ENCODE measurements around the gene DCLRE1B.

Gene DCLRE1B

DNA sequence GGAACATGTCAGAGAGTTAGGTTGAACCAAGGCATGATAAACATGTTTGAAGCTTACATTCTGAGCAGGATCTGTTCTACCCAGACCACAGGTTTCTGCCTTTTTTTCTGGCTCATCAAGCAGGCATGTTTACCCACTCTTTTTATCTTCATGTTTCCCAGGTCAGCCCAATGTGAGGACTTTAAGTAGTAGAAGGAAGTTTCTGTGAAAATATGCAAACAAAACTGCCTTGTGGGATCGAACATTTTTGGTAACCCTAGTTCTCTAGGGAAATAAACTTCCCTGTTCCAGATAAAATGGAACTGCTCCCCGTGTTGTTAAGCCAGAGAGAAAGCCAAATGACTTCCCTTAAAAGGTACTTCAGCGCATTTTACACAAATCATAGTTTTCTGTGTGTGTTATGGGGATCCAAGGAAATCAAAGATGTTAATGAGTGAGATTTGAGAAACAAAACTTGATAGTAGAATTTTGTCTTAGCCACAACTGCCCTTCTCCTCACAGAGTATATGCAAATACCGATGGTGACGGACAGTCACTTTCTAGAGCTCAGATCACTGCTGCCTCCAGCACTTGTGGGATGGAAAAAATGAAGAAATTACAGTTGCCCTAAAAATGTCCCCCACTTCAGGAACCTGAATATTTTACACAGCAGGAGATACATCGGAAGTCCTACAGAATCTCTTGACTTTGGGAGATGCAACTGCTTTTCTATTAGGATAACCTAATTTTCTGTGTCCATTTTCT lies 23.2 kb downstream of the DCLRE1B start:
- Histone ChIP-seq H3K36me3 (ENCODE audit: insufficient read depth, low read length) (no peaks in the 10 kb centered on the region), H3K4me1 (ENCODE audit: control insufficient read depth, insufficient read depth, low read length, unreplicated experiment) (peaks cover 9% of the 10 kb centered on the region), H3K79me2 (ENCODE audit: control insufficient read depth, insufficient read depth, low read length, unreplicated experiment) (peaks cover 41% of the 10 kb centered on the region), H3K27me3 (ENCODE audit: insufficient read depth, low read length) (no peaks in the 10 kb centered on the region), H2AFZ (ENCODE audit: low read length, unreplicated experiment) (peak overlapping the region; percentile 79), H3K4me3 (ENCODE audit: low read depth, low read length) (peak overlapping the region; percentile 93), H3K27ac (ENCODE audit: low read depth, low read length) (peak overlapping the region; percentile 95)

DNA sequence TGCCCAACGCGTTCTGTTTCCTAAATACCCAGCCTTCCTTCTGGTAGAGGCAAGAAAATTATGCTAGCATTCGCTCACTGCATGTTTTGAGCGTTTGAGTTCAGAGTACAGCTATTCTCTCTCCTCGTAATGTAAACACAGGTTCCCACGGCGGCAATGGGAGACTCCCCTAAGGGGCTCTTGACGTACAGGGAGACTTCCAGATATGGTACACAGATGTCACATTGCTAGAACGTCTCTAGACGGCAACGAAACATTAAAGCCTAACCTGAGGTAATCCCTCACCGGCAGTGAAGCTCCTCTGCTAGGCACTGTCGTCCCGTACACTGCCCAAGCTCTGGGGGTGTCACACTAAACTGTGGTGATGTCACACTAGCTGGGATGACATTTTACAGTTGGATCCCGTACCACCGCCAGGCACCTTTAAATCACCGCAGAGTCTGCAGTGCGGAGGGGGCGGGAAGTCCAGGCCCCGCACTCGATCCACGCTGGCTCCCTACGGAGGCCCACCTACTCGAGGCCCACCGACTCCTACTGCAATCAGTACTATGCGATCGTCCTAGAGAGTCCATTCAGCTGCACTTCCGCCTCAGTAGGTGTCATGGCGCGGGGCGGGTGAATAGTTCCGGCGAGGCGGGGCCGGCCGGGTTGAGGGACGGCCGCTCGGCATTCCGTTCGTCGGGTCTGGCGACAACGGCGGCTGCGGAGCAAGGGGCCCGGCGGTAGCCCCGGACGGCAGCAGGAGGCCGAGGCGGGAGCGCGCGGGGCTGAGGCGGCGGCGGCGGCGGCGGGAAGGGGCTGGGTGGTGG lies 24.0 kb downstream of the DCLRE1B start, which contains the start of gene HIPK1:
Gene HIPK1 (plus strand): TSS at position 384 of the 809 bp plus-strand sequence.
- no peaks in the 10 kb centered on the region for H3K36me3 ChIP-seq (ENCODE audit: insufficient read depth, low read length)
- H3K4me1 ChIP-seq (ENCODE audit: control insufficient read depth, insufficient read depth, low read length, unreplicated experiment): peaks cover 9% of the 10 kb centered on the region
- peaks cover 48% of the 10 kb centered on the region for H3K79me2 ChIP-seq (ENCODE audit: control insufficient read depth, insufficient read depth, low read length, unreplicated experiment)
- no peaks in the 10 kb centered on the region for H3K27me3 ChIP-seq (ENCODE audit: insufficient read depth, low read length)
- peak within 1 kb of the TSS; percentile 95 for H3K27ac ChIP-seq (ENCODE audit: low read depth, low read length)
- peak within 1 kb of the TSS; percentile 79 for H2AFZ ChIP-seq (ENCODE audit: low read length, unreplicated experiment)
- peak within 1 kb of the TSS; percentile 93 for H3K4me3 ChIP-seq (ENCODE audit: low read depth, low read length)

DNA sequence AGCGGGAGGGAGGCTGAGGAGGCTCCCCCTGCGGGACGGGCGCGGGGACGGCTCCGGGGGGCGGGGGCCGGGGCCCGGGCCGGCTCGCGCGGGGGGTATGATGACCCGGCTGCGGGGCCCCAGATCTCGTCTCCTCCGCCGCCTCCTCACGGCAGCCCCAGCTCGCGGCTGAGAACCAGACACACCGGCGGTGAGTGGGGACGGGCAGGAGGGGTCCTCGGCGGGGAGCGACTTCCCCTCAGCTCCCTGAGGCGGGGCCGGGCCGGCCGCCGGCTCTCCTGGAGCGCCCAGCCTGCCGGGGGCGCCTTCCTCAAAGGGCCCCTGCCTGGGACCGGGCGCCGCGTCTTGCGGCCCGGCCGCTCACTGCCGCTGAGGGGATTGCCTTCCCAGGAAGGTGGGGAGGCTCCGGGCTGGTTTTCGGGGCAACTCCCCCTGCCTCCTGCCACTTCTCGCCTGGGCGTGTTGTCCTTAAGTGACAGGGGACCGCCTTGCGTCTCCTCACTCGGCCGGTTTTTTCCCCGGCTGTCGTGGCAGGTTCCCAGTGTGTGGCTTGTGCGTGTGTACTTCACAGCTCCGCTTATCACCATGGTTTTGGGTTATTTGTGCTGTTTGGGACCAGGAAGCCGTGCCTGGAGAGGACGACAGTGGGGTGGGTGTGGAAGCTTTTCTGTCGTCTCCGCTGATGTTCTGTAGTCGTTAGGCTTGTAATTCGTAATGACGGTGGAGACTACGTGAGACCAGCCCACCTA lies 24.8 kb downstream of the DCLRE1B start:
- Histone ChIP-seq H3K27ac (ENCODE audit: low read depth, low read length) (peak overlapping the region; percentile 95), H3K4me3 (ENCODE audit: low read depth, low read length) (peak overlapping the region; percentile 93), H2AFZ (ENCODE audit: low read length, unreplicated experiment) (no peak overlapping the region), H3K79me2 (ENCODE audit: control insufficient read depth, insufficient read depth, low read length, unreplicated experiment) (peaks cover 56% of the 10 kb centered on the region), H3K27me3 (ENCODE audit: insufficient read depth, low read length) (no peaks in the 10 kb centered on the region), H3K4me1 (ENCODE audit: control insufficient read depth, insufficient read depth, low read length, unreplicated experiment) (peaks cover 9% of the 10 kb centered on the region), H3K36me3 (ENCODE audit: insufficient read depth, low read length) (no peaks in the 10 kb centered on the region)

DNA sequence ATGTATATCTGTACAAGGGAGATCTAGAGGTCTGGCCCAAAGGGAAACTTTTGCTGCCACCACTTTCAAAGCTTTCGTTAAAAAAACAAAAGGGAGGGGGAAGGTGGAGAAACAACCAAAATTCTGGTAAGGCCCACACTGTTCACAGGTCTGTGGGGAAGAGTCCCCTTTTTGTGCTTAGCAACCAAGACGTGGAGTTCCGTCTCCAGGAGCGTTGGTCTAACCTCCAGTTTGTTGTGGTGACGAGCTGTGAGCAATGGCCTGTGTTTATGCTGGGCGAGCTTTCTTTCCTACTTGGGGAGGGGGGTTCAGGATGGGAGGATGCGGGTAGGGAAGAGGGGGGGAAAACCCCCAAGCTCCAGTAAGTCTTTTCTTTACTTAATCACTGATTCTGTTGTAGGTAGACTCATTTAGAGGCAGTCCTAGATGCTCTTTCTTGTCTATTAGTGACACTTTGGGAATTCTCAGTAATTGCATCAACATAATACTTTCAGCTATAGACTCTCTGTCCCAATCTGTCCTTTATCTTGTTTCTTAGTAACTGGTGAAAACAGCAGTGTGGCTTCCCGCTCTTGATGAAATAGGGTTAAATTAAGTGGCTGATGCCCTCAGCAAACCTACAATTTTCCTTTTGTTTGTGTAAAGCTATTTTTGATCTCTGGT lies 25.5 kb downstream of the DCLRE1B start:
- Histone ChIP-seq H3K4me1 (ENCODE audit: control insufficient read depth, insufficient read depth, low read length, unreplicated experiment) (peaks cover 9% of the 10 kb centered on the region), H3K79me2 (ENCODE audit: control insufficient read depth, insufficient read depth, low read length, unreplicated experiment) (peaks cover 63% of the 10 kb centered on the region), H2AFZ (ENCODE audit: low read length, unreplicated experiment) (no peak overlapping the region), H3K27me3 (ENCODE audit: insufficient read depth, low read length) (no peaks in the 10 kb centered on the region), H3K27ac (ENCODE audit: low read depth, low read length) (peak overlapping the region; percentile 95), H3K4me3 (ENCODE audit: low read depth, low read length) (peak overlapping the region; percentile 93), H3K36me3 (ENCODE audit: insufficient read depth, low read length) (no peaks in the 10 kb centered on the region)

DNA sequence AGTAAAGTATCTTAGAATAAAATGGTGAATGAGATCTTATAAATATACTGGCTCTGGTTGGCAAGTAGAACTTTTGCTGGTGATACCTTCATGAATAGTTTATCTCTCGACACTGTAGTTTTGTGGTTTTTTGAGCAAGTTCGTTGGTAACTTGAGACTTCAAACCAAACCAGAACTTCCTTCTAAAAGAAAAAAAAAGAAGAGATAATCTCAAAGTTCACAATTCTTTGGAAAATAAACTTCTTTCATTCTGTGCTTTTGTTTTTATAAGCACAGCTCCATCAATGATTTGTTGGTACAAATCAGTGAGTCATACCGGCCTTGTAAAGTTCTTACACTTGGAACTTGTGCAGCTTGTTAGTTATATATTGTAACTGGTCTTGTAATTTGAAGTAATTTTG lies 26.3 kb downstream of the DCLRE1B start:
- Histone ChIP-seq H3K4me1 (ENCODE audit: control insufficient read depth, insufficient read depth, low read length, unreplicated experiment) (peaks cover 9% of the 10 kb centered on the region), H3K27ac (ENCODE audit: low read depth, low read length) (peak overlapping the region; percentile 95), H3K4me3 (ENCODE audit: low read depth, low read length) (peak overlapping the region; percentile 93), H3K27me3 (ENCODE audit: insufficient read depth, low read length) (no peaks in the 10 kb centered on the region), H3K79me2 (ENCODE audit: control insufficient read depth, insufficient read depth, low read length, unreplicated experiment) (peaks cover 71% of the 10 kb centered on the region), H2AFZ (ENCODE audit: low read length, unreplicated experiment) (no peak overlapping the region), H3K36me3 (ENCODE audit: insufficient read depth, low read length) (no peaks in the 10 kb centered on the region)

DNA sequence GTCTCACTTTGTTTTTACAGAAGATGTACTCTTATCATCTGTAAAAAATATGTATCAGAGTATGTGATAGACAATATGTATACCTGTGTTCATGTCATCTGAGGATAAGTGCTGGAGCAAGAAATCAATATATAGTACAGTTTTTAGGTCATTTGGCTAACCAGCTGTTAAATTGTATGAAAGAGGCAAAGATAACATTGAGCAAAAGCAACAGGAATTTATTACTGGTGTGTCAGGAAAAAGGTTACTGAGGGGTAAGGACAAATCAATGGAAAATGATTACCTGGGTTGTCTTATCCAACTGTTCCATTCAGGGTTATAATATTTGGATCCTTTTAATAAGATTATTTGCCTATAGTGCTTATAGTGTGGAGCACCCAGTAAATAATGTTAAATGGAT lies 28.9 kb downstream of the DCLRE1B start:
- Histone ChIP-seq H3K79me2 (ENCODE audit: control insufficient read depth, insufficient read depth, low read length, unreplicated experiment) (peaks cover 90% of the 10 kb centered on the region), H3K27me3 (ENCODE audit: insufficient read depth, low read length) (no peaks in the 10 kb centered on the region), H3K36me3 (ENCODE audit: insufficient read depth, low read length) (no peaks in the 10 kb centered on the region), H3K27ac (ENCODE audit: low read depth, low read length) (no peak overlapping the region), H3K4me1 (ENCODE audit: control insufficient read depth, insufficient read depth, low read length, unreplicated experiment) (peaks cover 22% of the 10 kb centered on the region), H2AFZ (ENCODE audit: low read length, unreplicated experiment) (no peak overlapping the region), H3K4me3 (ENCODE audit: low read depth, low read length) (no peak overlapping the region)

DNA sequence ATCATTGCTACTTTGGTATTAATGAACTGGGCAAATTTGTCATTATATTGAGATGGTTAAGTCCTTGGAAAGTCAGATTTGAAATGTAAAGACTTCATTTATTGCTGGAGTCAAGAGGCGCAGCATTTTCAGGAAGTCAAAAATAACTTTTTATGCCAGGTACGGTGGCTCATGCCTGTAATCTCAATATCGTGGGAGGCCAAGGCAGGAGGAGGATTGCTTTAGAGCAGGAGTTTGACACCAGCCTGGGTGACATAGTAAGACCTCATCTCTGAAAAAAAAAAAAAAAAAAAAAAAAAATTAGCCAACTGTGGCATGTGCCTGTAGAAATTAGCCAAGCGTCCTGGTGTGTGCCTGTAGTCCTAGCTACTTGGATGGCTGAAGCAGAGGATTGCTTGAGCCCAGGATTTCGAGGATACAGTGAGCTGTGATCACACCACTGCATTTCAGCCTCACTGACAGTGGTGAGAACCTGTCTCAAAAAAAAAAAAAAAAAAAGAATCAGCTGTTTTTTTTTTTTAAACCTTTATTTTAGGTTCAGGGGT lies 29.5 kb downstream of the DCLRE1B start:
- Histone ChIP-seq H3K79me2 (ENCODE audit: control insufficient read depth, insufficient read depth, low read length, unreplicated experiment) (peaks cover 96% of the 10 kb centered on the region), H2AFZ (ENCODE audit: low read length, unreplicated experiment) (no peak overlapping the region), H3K27ac (ENCODE audit: low read depth, low read length) (no peak overlapping the region), H3K27me3 (ENCODE audit: insufficient read depth, low read length) (no peaks in the 10 kb centered on the region), H3K4me3 (ENCODE audit: low read depth, low read length) (no peak overlapping the region), H3K36me3 (ENCODE audit: insufficient read depth, low read length) (no peaks in the 10 kb centered on the region), H3K4me1 (ENCODE audit: control insufficient read depth, insufficient read depth, low read length, unreplicated experiment) (peaks cover 22% of the 10 kb centered on the region)

- H3K27me3 ChIP-seq (ENCODE audit: insufficient read depth, low read length): no peaks in the 10 kb centered on the region
- peaks cover 22% of the 10 kb centered on the region for H3K4me1 ChIP-seq (ENCODE audit: control insufficient read depth, insufficient read depth, low read length, unreplicated experiment)
- H3K79me2 ChIP-seq (ENCODE audit: control insufficient read depth, insufficient read depth, low read length, unreplicated experiment): peaks cover 95% of the 10 kb centered on the region
- 0 out of 2 replicates have a peak, but pooled peaks cover under 1% of the 10 kb centered on the region for H3K36me3 ChIP-seq (ENCODE audit: insufficient read depth, low read length)
- no peak overlapping the region for H3K4me3 ChIP-seq (ENCODE audit: low read depth, low read length)
- H3K27ac ChIP-seq (ENCODE audit: low read depth, low read length): no peak overlapping the region
- H2AFZ ChIP-seq (ENCODE audit: low read length, unreplicated experiment): no peak overlapping the region
Observed at GRCh38 chr1:113935176-113935575, 30.1 kb downstream of the DCLRE1B start.

DNA sequence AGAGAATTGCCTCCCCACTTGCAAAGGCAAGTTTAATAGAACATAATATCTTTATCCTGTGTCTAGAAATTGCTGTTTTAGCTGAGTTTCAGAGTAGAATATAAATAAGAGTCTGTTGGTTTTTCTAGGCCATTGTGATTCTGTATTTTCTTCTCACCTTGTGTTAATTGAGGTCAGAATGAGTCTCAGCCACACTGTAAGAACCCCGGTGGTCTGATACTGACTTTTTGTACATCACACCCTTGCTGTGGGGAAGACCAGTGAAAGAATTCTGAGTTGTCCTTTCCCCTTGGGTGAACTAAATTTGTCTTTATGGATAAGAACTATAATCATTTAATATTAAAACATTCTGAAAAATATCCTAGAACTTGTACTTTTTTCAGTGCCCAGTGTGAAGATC lies 30.8 kb downstream of the DCLRE1B start:
- no peak overlapping the region for H3K4me3 ChIP-seq (ENCODE audit: low read depth, low read length)
- peaks cover 22% of the 10 kb centered on the region for H3K4me1 ChIP-seq (ENCODE audit: control insufficient read depth, insufficient read depth, low read length, unreplicated experiment)
- no peak overlapping the region for H3K27ac ChIP-seq (ENCODE audit: low read depth, low read length)
- H3K79me2 ChIP-seq (ENCODE audit: control insufficient read depth, insufficient read depth, low read length, unreplicated experiment): peaks cover 95% of the 10 kb centered on the region
- H3K27me3 ChIP-seq (ENCODE audit: insufficient read depth, low read length): no peaks in the 10 kb centered on the region
- H3K36me3 ChIP-seq (ENCODE audit: insufficient read depth, low read length): peaks cover 8% of the 10 kb centered on the region
- H2AFZ ChIP-seq (ENCODE audit: low read length, unreplicated experiment): no peak overlapping the region

DNA sequence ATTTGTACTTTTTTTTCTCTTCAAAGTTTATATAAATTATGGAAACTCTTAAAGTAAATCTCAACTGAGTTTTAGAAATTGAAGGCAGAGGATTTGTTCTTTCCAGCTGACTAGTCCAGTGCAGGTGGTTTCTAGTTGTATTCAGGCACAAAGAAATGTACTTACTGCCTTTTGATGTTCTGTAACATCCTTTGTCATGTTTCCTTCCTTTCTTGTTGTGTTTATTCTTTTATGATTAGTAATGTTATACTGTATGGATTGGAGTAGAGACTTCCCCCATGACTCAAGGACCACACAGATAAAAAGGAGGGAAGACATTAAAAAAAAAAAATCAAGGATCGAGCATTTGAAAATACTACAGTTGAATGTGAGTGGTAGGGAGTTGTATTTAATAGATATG lies 32.0 kb downstream of the DCLRE1B start:
- peaks cover 15% of the 10 kb centered on the region for H3K4me1 ChIP-seq (ENCODE audit: control insufficient read depth, insufficient read depth, low read length, unreplicated experiment)
- no peak overlapping the region for H3K27ac ChIP-seq (ENCODE audit: low read depth, low read length)
- H3K36me3 ChIP-seq (ENCODE audit: insufficient read depth, low read length): peaks cover 15% of the 10 kb centered on the region

More for the DNA sequence above, 32.0 kb downstream of the DCLRE1B start:
- no peak overlapping the region for H3K4me3 ChIP-seq (ENCODE audit: low read depth, low read length)
- peaks cover 89% of the 10 kb centered on the region for H3K79me2 ChIP-seq (ENCODE audit: control insufficient read depth, insufficient read depth, low read length, unreplicated experiment)
- no peaks in the 10 kb centered on the region for H3K27me3 ChIP-seq (ENCODE audit: insufficient read depth, low read length)
- H2AFZ ChIP-seq (ENCODE audit: low read length, unreplicated experiment): no peak overlapping the region

Data from ACC112 (cell line).